ENCODE measurements around the gene EFNA2.

EFNA2 gene

GRCh38 chr19:1291761-1292418 lies 6.2 kb downstream of the EFNA2 start:
- Histone ChIP-seq H3K4me2 (ENCODE audit: low read depth, low read length, poor library complexity, severe bottlenecking) (no peak overlapping the region), H4K20me1 (ENCODE audit: insufficient read depth, low read length, poor library complexity, severe bottlenecking) (no peaks in the 10 kb centered on the region), H3K9me2 (replicated peaks; ENCODE audit: low read depth, low read length) (no peaks in the 10 kb centered on the region), H3K79me2 (ENCODE audit: insufficient read depth, low read length) (no peaks in the 10 kb centered on the region), H2AFZ (ENCODE audit: low read length) (no peak overlapping the region), H3K4me3 (ENCODE audit: low read length, poor library complexity, severe bottlenecking) (no peak overlapping the region), H3K27me3 (ENCODE audit: insufficient read depth, low read length, poor library complexity, severe bottlenecking) (no peaks in the 10 kb centered on the region), H3K9ac (ENCODE audit: low read depth, low read length, poor library complexity, severe bottlenecking) (no peak overlapping the region), H3K4me1 (ENCODE audit: insufficient read depth, low read length, poor library complexity, severe bottlenecking) (no peaks in the 10 kb centered on the region), H3K36me3 (ENCODE audit: insufficient read depth, low read length) (no peaks in the 10 kb centered on the region), H3F3A (ENCODE audit: low read depth) (no peaks in the 10 kb centered on the region), H3K9me3 (ENCODE audit: insufficient read depth, low read depth, low read length) (no peaks in the 10 kb centered on the region)
- no peak for TF ChIP-seq CTCF (conservative IDR thresholded peaks at IDR 0.05; ENCODE audit: low read length)
- no peak for TF ChIP-seq EZH2phosphoT487 (IDR thresholded peaks at IDR 0.05; ENCODE audit: borderline replicate concordance)

GRCh38 chr19:1292419-1293151 lies 6.9 kb downstream of the EFNA2 start:
- Histone ChIP-seq H3K4me3 (ENCODE audit: low read length, poor library complexity, severe bottlenecking) (no peak overlapping the region), H2AFZ (ENCODE audit: low read length) (no peak overlapping the region), H3K4me2 (ENCODE audit: low read depth, low read length, poor library complexity, severe bottlenecking) (no peak overlapping the region), H3K4me1 (ENCODE audit: insufficient read depth, low read length, poor library complexity, severe bottlenecking) (no peaks in the 10 kb centered on the region), H3F3A (ENCODE audit: low read depth) (no peaks in the 10 kb centered on the region), H3K36me3 (ENCODE audit: insufficient read depth, low read length) (no peaks in the 10 kb centered on the region), H3K9ac (ENCODE audit: low read depth, low read length, poor library complexity, severe bottlenecking) (no peak overlapping the region), H4K20me1 (ENCODE audit: insufficient read depth, low read length, poor library complexity, severe bottlenecking) (no peaks in the 10 kb centered on the region), H3K9me2 (replicated peaks; ENCODE audit: low read depth, low read length) (no peaks in the 10 kb centered on the region), H3K27me3 (ENCODE audit: insufficient read depth, low read length, poor library complexity, severe bottlenecking) (no peaks in the 10 kb centered on the region), H3K9me3 (ENCODE audit: insufficient read depth, low read depth, low read length) (no peaks in the 10 kb centered on the region), H3K79me2 (ENCODE audit: insufficient read depth, low read length) (no peaks in the 10 kb centered on the region)
- TF ChIP-seq EZH2phosphoT487 (IDR thresholded peaks at IDR 0.05; ENCODE audit: borderline replicate concordance), result no peak
- no peak for TF ChIP-seq CTCF (conservative IDR thresholded peaks at IDR 0.05; ENCODE audit: low read length)

- Histone ChIP-seq H3K4me1 (ENCODE audit: insufficient read depth, low read length, poor library complexity, severe bottlenecking) (no peaks in the 10 kb centered on the region), H3K36me3 (ENCODE audit: insufficient read depth, low read length) (no peaks in the 10 kb centered on the region), H3K79me2 (ENCODE audit: insufficient read depth, low read length) (no peaks in the 10 kb centered on the region), H4K20me1 (ENCODE audit: insufficient read depth, low read length, poor library complexity, severe bottlenecking) (no peaks in the 10 kb centered on the region), H3K4me2 (ENCODE audit: low read depth, low read length, poor library complexity, severe bottlenecking) (no peak overlapping the region), H3K27me3 (ENCODE audit: insufficient read depth, low read length, poor library complexity, severe bottlenecking) (no peaks in the 10 kb centered on the region), H3K9ac (ENCODE audit: low read depth, low read length, poor library complexity, severe bottlenecking) (no peak overlapping the region), H3K9me3 (ENCODE audit: insufficient read depth, low read depth, low read length) (no peaks in the 10 kb centered on the region), H2AFZ (ENCODE audit: low read length) (no peak overlapping the region), H3K9me2 (replicated peaks; ENCODE audit: low read depth, low read length) (no peaks in the 10 kb centered on the region), H3F3A (ENCODE audit: low read depth) (no peaks in the 10 kb centered on the region), H3K4me3 (ENCODE audit: low read length, poor library complexity, severe bottlenecking) (no peak overlapping the region)
- TF ChIP-seq CTCF (conservative IDR thresholded peaks at IDR 0.05; ENCODE audit: low read length) (no peak), EZH2phosphoT487 (IDR thresholded peaks at IDR 0.05; ENCODE audit: borderline replicate concordance) (no peak)
Observed at GRCh38 chr19:1293782-1294604, 8.3 kb downstream of the EFNA2 start.
